GM20000 (cell line): ENCODE measurements around the gene LMBR1.

Experiments used
- DNase-seq: peaks from one replicate; pipeline ENCODE4 v3.0.0; 2012; ENCODE audit warnings: low spot score
- TF ChIP-seq, protein P1 (sequence below): IDR thresholded peaks from 2 replicates; pipeline ENCODE4 v1.5.1; 2012; ENCODE audit warnings: mild to moderate bottlenecking, control low read depth; ENCODE audit errors: extremely low read depth, missing control alignments

LMBR1 gene

DNA sequence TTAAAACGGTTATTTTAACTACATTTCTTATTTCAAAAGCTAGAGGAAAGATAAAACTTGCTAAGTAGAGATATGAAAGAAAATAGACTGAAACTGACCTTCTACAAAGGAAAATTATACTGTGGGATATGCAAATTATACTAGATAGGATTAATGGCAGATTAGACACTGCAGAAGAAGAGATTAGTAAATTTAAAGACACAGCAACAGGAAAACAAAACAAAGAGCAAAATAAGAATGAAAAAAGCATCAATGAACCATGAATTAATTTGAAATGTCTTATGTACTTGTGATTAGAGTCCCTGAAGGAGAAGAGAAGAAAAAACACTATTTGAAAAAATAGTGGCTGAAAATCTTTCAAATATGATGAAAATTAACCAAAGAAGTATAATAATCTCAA, 200.1 kb downstream of the LMBR1 start:
- no peak for DNase-seq
- TF ChIP-seq, protein P1, sequence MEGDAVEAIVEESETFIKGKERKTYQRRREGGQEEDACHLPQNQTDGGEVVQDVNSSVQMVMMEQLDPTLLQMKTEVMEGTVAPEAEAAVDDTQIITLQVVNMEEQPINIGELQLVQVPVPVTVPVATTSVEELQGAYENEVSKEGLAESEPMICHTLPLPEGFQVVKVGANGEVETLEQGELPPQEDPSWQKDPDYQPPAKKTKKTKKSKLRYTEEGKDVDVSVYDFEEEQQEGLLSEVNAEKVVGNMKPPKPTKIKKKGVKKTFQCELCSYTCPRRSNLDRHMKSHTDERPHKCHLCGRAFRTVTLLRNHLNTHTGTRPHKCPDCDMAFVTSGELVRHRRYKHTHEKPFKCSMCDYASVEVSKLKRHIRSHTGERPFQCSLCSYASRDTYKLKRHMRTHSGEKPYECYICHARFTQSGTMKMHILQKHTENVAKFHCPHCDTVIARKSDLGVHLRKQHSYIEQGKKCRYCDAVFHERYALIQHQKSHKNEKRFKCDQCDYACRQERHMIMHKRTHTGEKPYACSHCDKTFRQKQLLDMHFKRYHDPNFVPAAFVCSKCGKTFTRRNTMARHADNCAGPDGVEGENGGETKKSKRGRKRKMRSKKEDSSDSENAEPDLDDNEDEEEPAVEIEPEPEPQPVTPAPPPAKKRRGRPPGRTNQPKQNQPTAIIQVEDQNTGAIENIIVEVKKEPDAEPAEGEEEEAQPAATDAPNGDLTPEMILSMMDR, result no peak

DNA sequence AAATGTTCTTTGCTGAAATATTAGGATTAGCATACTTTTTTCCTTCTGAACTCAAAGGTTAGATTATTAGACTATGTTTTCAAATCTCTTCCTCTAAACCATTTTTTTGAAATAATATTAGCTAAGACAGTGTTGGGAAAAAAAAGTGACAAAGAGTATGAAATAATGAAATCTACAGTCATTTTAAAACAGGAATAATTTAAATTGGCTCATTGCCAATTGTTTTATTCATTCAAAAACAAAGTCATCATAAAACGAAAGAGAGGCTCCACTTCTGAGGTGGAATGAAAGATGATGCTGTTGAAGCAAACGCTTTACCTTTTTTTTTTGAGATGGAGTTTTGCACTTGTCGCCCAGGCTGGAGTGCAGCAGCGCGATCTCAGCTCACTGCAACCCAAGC, 201.2 kb downstream of the LMBR1 start:
- DNase-seq, result no peak
- TF ChIP-seq, protein P1, result no peak

DNA sequence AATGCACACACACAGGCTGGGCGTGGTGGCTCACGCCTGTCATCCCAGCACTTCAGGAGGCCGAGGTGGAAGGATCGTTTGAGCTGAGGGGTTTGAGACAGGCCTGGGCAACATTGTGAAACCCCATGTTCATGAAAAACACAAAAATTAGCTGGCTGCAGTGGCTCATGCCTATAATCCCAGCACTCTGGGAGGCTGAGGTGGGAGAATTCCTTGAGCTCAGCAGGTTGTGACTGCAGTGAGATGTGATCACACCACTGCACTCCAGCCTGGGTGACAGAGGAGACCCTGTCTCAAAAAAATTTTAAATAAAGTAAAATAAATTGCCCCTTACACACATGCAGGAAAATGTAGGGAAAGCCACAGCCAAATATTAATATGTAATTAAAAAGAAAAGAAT, 208.3 kb downstream of the LMBR1 start:
- no peak for DNase-seq
- TF ChIP-seq, protein P1, result no peak

GRCh38 chr7:156684251-156684650, 208.7 kb downstream of the LMBR1 start:
- TF ChIP-seq, protein P1, result no peak
- no peak for DNase-seq

DNA sequence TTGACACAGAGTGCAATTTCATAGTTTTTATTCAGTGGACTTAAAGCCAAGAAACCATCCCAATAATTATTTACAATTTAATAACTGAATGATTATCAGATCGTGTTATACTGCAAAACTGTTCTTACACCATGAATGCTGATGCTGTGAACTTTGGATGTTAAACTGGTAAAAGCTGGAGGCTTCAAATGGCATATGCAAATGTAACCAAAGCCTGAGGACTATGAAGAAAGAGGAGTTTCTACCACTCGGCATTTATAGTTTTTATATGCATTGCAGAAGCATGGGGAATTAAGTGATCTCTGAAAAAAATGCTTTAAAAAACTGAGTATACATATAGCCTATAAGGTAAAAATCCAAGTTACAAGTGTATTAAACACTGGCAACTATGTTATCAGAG, 210.1 kb downstream of the LMBR1 start:
- DNase-seq, result no peak
- TF ChIP-seq, protein P1, result no peak

DNA sequence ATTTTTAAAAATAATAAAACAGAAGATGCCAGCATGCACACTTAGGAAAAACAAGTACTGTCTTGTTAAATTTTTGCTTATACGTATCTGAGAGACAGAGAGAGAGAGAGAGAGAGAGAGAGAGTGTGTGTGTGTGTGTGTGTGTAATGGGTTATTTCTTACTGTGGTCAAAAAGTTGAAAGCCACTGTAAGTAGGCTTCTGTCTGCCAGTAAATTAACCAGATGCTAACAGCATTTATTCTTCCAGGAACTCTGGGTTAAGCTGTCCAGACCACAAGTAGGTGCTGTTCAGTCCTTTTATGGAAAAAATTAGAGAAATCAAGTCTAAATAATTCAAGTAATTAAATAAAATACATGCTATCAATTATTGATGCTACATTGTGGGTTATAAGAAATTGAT, 212.7 kb downstream of the LMBR1 start:
- no peak for DNase-seq
- TF ChIP-seq, protein P1, result no peak

DNA sequence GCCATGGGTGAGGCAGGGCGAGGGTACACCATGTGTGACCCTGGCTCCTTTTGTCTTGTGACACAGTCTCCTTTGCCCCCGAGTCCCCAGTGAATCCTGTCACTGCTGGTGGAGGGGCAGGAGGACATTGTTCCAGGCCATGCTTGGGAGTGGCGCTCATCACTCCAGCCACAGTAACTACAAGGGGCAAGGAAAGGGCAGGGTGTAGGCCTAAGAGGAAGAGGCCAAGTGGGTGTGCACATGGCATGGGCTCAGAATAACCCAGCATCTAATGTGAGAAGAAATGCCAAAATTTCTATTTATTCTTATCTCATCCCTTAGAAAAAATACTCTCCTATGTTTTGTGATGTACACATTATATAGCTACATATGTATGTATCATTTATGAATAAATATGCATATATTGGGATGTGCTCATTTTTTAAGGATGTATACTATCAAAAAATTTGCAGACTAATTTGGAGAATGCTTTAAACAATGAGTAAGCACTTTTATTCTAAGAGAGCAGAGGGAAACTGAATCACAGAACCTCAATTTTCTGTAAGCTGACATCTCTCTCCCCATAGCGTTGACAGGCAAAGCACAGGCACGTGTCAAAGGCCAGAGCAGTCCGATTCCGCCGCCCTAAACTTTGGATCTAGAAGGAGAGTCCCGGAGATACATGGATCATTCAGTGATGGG, 215.5 kb downstream of the LMBR1 start:
- no peak for DNase-seq
- TF ChIP-seq, protein P1, result no peak
